HG02870 (cell line): ENCODE results near the gene HEPACAM2.
A peak's percentile ranks its signal among the peaks of the same experiment; 100 is the strongest.

Experiments
- ATAC-seq: cut with Tn5 transposase; IDR thresholded peaks from one replicate; pipeline ENCODE4 v1.9.1; 2021; ENCODE audit warnings: mild to moderate bottlenecking, moderate library complexity; ENCODE audit not compliant: unreplicated experiment

The HEPACAM2 gene

DNA sequence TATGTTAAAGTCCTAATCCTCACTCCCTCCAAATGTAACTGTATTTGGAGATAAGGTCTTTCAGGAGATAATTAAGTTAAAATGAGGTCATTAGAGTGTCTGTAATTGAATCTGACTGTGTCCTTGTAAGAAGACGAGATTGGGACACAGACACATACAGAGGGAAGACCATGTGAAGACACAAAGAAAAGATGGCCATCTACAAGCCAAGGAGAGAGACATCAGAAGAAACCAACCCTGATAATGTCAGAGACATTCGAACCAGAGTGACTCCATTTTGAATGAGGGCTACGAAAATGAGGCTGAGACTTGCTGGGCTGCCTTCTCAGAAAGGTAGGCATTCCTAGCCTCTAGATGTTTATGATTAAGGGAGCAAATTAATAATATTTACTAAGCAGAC, 77.5 kb downstream of the HEPACAM2 start:
- ATAC-seq: no peak

DNA sequence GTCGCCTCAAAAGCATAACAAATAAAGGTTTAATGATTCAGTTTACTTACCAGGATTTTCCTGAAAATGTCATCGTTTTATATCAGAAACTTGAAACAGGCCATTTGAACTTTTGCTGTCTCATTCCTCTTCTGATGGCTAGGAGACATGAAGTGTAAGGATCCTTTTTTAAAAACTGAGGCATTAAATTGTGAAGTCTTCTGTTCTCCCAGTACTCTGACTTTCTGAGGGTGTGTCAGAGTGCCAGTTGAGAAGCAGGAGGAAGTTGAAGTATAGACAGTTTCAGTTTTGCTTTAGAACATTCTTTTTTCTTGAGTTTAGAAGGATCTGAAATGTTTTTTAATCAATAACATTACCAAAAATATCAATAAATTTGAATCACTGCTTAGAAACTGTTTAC, 78.1 kb downstream of the HEPACAM2 start, which contains the start of gene SAMD9L:
Gene SAMD9L (minus strand): TSS at position 242 of the 400 bp plus-strand sequence. CDS start 12,414 bp downstream, outside the sequence.
- ATAC-seq: no peak

DNA sequence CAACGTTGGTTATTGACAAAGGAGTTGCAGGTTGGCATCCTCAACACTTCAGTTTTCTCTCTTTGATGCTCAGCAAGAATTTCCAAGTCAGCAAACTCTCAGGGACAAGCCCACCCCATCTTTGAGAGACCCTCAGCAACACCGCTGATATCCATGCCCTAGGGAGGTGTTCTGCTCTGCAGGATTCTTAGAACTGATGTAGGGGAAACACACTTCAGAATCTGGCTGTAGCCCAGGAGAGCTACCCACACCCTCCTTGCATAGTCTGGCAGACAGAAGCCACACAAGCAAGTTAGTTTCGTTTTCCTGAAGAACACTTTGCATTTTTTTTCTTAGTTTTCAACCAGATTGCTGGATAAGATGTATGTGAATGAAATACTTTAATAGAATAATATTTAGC, 78.9 kb downstream of the HEPACAM2 start:
- ATAC-seq: peak; percentile 68

DNA sequence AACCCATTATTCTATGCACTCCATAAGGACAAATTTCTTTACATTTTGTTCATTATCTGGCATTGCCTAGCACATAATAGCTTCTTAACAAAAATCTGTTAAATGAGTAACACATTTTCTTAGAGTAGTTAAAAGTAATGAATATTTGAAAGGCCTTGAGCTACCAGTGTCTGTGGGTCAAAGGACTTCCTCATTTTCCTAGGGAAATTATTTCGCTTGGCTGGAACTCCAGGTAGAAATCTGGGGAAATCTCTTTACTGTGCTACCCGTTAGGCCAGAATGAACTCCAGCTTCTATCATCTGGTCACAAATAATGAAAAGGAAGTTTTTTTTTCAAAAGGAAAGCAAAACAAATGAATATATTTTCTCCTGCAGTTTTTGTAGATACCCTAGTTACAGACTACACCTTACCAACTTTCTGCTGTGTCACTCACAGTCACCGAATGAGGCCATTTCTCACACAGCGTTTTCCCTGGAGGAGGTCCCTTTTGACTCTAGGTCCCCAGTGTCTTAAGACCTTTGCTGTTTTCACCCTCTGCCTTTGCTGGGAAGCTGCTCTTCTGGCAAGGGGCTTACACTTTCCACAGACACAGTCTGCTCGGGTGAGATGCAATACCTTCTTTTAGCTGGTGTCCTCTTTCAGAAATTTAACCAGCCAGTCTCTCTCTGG, 79.7 kb downstream of the HEPACAM2 start:
- ATAC-seq: peak; percentile 26

DNA sequence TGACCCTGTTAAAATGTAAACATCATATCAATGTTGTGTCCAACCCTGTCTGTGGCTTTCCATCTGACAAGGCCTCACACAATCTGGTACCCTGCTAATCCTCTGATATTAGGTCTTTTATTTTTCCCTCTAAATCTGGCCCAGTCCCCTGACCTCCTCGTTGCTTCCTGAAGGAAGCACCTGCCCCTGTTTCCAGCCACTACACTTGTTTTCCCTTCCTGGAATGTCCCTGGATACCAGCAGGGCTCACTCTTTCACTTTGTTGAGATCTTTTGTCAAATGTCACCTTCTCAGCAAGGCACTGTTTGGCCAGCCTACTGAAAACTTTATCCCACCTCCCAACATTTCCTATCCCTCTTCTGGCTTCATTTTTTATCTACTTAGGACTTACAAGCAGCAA, 80.2 kb downstream of the HEPACAM2 start:
- ATAC-seq: no peak

DNA sequence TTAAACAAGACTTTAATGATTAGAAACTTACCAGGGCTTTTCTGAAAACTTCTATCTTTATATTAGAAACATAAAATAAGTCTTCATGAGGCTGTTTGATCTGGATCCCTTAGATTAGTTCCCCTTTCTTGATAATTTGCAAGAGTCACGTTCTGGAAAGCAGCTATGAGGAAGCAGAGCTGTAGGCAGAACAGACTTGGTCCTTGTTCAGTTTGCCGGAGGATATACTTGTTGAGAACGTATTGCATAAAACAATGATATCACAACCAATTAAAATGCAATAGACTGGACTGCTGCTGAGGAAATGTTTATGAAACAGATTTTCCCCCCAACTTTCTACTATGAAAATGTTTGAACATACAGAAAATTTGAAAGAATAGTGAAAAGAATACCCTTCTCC, 80.9 kb downstream of the HEPACAM2 start:
- ATAC-seq: no peak

DNA sequence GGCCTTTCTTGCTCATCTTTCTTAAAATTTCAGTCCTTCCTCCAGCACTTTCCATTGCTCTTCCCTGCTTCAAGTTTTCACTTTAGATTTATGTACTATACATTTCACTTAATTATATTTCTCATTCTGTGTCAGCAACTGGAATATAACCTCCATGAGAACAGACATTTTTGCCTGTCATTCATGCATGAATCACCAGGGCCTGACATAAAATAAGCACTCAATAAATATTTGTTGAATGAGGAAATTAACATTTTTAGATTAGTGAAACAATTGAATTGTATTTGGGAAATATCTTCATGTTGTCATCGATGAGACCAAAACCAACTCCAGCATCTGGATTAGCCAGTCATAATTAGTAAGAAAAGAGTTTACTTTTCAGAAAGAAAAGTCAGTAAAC, 84.1 kb downstream of the HEPACAM2 start:
- no peak for ATAC-seq

DNA sequence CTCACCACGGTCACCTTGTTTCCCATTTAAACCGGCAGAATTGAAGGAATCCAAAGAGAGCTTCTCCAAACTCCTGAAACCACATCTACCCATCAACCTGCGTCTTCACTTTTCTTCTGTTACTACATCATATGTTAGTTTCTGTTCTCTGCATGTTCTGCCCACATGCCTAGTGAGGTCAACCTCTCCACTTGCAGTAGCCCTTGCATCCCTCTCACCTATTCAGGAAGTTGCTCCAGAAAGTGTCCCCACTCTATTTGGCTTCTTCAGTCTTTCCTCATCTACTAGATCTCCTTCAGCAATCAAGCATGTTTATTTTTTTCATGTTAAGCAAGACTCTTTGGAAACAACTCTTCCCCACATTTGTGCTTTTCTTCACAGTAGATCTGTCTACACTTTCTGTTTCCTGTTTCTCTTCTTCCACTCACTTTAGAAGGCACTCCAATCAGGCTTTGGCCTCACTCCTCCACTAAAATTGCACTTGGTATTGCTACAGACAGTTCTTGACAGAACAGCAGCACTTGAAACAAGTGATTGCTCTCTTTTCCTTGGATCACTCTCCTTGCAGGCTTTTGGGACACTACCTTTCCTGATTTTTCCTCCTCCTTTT, 85.6 kb downstream of the HEPACAM2 start:
- ATAC-seq: no peak

DNA sequence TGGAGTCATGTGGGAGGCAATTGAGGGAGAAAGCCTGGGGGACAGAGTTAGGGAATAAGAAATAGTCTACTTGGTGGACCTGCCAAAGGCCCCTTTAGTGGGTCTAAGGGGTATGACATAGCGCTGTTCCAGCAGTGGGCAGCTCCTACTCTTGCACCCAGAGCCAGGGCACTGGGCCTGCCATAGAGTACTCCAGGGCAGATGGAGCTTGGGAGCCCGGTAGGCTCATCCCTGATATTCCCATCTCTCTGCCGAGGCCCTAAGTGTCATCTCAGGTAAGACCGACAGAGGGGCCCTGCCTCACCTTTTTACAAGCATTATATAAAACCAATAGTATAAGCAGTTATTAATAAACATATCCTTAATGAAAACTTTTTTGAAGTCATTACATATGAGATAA, 87.7 kb downstream of the HEPACAM2 start:
- ATAC-seq: no peak
